ENCODE data around the gene CHST4.
"Not testable (repeated sequence)": the region's sequence is repeated elsewhere in the genome, so short reads cannot be mapped to it uniquely, and the experiment has no call there.

DNA sequence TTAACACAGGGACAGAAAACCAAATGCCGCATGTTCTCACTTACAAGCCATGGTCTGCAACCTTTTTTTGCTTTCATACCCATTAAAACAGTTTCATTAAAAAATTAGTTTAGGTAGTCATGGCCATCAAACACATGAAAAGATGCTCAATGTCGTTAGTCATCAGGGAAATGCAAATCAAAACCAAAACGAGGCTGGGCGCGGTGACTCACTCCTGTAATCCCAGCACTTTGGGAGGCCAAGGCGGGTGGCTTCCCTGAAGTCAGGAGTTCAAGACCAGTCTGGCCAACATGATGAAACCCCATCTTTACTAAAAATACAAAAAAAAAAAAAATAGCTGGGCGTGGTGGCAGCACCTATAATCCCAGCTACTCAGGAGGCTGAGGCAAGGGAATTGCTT is 22.2 kb upstream of the CHST4 start:
- TF ChIP-seq, protein P1, sequence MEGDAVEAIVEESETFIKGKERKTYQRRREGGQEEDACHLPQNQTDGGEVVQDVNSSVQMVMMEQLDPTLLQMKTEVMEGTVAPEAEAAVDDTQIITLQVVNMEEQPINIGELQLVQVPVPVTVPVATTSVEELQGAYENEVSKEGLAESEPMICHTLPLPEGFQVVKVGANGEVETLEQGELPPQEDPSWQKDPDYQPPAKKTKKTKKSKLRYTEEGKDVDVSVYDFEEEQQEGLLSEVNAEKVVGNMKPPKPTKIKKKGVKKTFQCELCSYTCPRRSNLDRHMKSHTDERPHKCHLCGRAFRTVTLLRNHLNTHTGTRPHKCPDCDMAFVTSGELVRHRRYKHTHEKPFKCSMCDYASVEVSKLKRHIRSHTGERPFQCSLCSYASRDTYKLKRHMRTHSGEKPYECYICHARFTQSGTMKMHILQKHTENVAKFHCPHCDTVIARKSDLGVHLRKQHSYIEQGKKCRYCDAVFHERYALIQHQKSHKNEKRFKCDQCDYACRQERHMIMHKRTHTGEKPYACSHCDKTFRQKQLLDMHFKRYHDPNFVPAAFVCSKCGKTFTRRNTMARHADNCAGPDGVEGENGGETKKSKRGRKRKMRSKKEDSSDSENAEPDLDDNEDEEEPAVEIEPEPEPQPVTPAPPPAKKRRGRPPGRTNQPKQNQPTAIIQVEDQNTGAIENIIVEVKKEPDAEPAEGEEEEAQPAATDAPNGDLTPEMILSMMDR (IDR thresholded peaks at IDR 0.05; ENCODE audit: borderline replicate concordance, extremely low read depth, low read length, poor library complexity, severe bottlenecking): not testable (repeated sequence)
- not testable (repeated sequence) for TF ChIP-seq EZH2 (IDR thresholded peaks at IDR 0.05; ENCODE audit: borderline replicate concordance, low read depth, low read length, severe bottlenecking)
